WTC11 (cell line): ENCODE data around the gene ATG2B. TPM values are rescaled to one million over a fixed set of nuclear protein-coding genes. Genes with fewer than 3 reads are reported as not detected.

ENCODE experiments used
- ATAC-seq: fragments of 200-7000 bp; cut with Tn5 transposase; 2 replicates; pipeline ENCODE4 v1.10.0; 2021; ENCODE audit warnings: mild to moderate bottlenecking, moderate library complexity
- CTCF ChIA-PET: fragments of 300-600 bp; sonication (Branson Sonifier 250); formaldehyde crosslinking; loops from one replicate; lab custom pipeline; 2021; ENCODE audit warnings: antibody characterized with exemption; lab: Charles Lee
- POLR2A ChIA-PET: fragments of 350-600 bp; sonication (Branson Sonifier 250); formaldehyde crosslinking; loops from one replicate; lab custom pipeline; 2021; ENCODE audit warnings: antibody characterized with exemption; lab: Charles Lee
- DNase-seq: peaks from one replicate; pipeline ENCODE4 v3.0.0; 2021; ENCODE audit warnings: low spot score
- H3K27ac Mint-ChIP-seq: 2 replicates; pipeline ENCODE4 v1.8.0; 2021; ENCODE audit warnings: mixed read lengths
- H3K27me3 Mint-ChIP-seq: 2 replicates; pipeline ENCODE4 v1.8.0; 2021; ENCODE audit warnings: low read depth, mild to moderate bottlenecking, moderate library complexity, mixed read lengths
- H3K36me3 Mint-ChIP-seq: 2 replicates; pipeline ENCODE4 v1.8.0; 2021; ENCODE audit warnings: mixed read lengths
- H3K4me1 Mint-ChIP-seq: 2 replicates; pipeline ENCODE4 v1.8.0; 2022; ENCODE audit warnings: mixed read lengths
- H3K4me3 Mint-ChIP-seq: 2 replicates; pipeline ENCODE4 v1.8.0; 2021; ENCODE audit warnings: mild to moderate bottlenecking, moderate library complexity, mixed read lengths
- H3K9me3 Mint-ChIP-seq: 2 replicates; pipeline ENCODE4 v1.8.0; 2021; ENCODE audit warnings: mixed read lengths
- ATF1 ChIP-seq: sonication (generic); formaldehyde crosslinking; IDR thresholded peaks from 2 replicates; pipeline ENCODE4 v1.8.1; 2023; ENCODE audit warnings: mild to moderate bottlenecking, moderate library complexity, missing genetic modification reagents
- CBFB ChIP-seq: sonication (generic); formaldehyde crosslinking; IDR thresholded peaks from 2 replicates; pipeline ENCODE4 v1.8.1; 2022; ENCODE audit warnings: mild to moderate bottlenecking, low read depth, missing genetic modification reagents
- NFYB ChIP-seq: sonication (generic); formaldehyde crosslinking; conservative IDR thresholded peaks from 2 replicates; pipeline ENCODE4 v1.8.0; 2022; ENCODE audit warnings: low read depth, missing genetic modification reagents
- NR3C1 ChIP-seq: sonication (generic); formaldehyde crosslinking; conservative IDR thresholded peaks from 2 replicates; pipeline ENCODE4 v1.8.1; 2023; ENCODE audit warnings: low read depth, mild to moderate bottlenecking, missing genetic modification reagents
- RELA ChIP-seq: sonication (generic); formaldehyde crosslinking; IDR thresholded peaks from 2 replicates; pipeline ENCODE4 v1.8.1; 2022; ENCODE audit warnings: missing genetic modification reagents, mild to moderate bottlenecking, borderline replicate concordance
- SMAD4 ChIP-seq: sonication (generic); formaldehyde crosslinking; IDR thresholded peaks from 2 replicates; pipeline ENCODE4 v1.8.0; 2022; ENCODE audit warnings: mild to moderate bottlenecking, missing genetic modification reagents
- TEAD1 ChIP-seq: sonication (generic); formaldehyde crosslinking; IDR thresholded peaks from 2 replicates; pipeline ENCODE4 v1.8.0; 2022; ENCODE audit warnings: mild to moderate bottlenecking, missing genetic modification reagents
- TEAD4 ChIP-seq: sonication (generic); formaldehyde crosslinking; IDR thresholded peaks from 2 replicates; pipeline ENCODE4 v1.8.0; 2022; ENCODE audit warnings: mild to moderate bottlenecking, missing genetic modification reagents
- ZNF219 ChIP-seq: sonication (generic); formaldehyde crosslinking; IDR thresholded peaks from 2 replicates; pipeline ENCODE4 v1.8.0; 2023; ENCODE audit warnings: missing genetic modification reagents, mild to moderate bottlenecking, borderline replicate concordance
- ZNF317 ChIP-seq: sonication (generic); formaldehyde crosslinking; IDR thresholded peaks from 2 replicates; pipeline ENCODE4 v1.8.1; 2023; ENCODE audit warnings: low read depth, mild to moderate bottlenecking, moderate library complexity, missing genetic modification reagents, borderline replicate concordance
- total RNA-seq: library from RNA; stranded (reverse); gene quantifications from 3 replicates; pipeline ENCODE4 v1.2.3, GENCODE V29; 2021
- TF ChIP-seq, protein P1 (sequence below): sonication (generic); formaldehyde crosslinking; IDR thresholded peaks from 2 replicates; pipeline ENCODE4 v1.8.1; 2022; ENCODE audit warnings: mild to moderate bottlenecking, moderate library complexity, missing genetic modification reagents
- TF ChIP-seq, protein P2 (sequence below): sonication (generic); formaldehyde crosslinking; IDR thresholded peaks from 2 replicates; pipeline ENCODE4 v1.8.0; 2022; ENCODE audit warnings: mild to moderate bottlenecking, missing genetic modification reagents
- TF ChIP-seq, protein P3 (sequence below): sonication (generic); formaldehyde crosslinking; IDR thresholded peaks from 2 replicates; pipeline ENCODE4 v1.8.0; 2022; ENCODE audit warnings: mild to moderate bottlenecking, missing genetic modification reagents
- TF ChIP-seq, protein P4 (sequence below): sonication (generic); formaldehyde crosslinking; IDR thresholded peaks from 2 replicates; pipeline ENCODE4 v1.8.0; 2022; ENCODE audit warnings: mild to moderate bottlenecking, missing genetic modification reagents
- TF ChIP-seq, protein P5 (sequence below): sonication (generic); formaldehyde crosslinking; IDR thresholded peaks from 2 replicates; pipeline ENCODE4 v1.8.1; 2022; ENCODE audit warnings: low read depth, mild to moderate bottlenecking, moderate library complexity, missing genetic modification reagents, borderline replicate concordance
- TF ChIP-seq, protein P6 (sequence below): sonication (generic); formaldehyde crosslinking; IDR thresholded peaks from 2 replicates; pipeline ENCODE4 v1.8.1; 2023; ENCODE audit warnings: mild to moderate bottlenecking, missing genetic modification reagents
- TF ChIP-seq, protein P7 (sequence below): fragments of 250-450 bp; sonication (Bioruptor Pico); IDR thresholded peaks from 2 replicates; pipeline ENCODE4 v1.9.0; 2021; ENCODE audit warnings: mild to moderate bottlenecking
- TF ChIP-seq, protein P8 (sequence below): sonication (generic); formaldehyde crosslinking; IDR thresholded peaks from 2 replicates; pipeline ENCODE4 v1.8.1; 2023; ENCODE audit warnings: mild to moderate bottlenecking, missing genetic modification reagents
- TF ChIP-seq, protein P9 (sequence below): fragments of 250-450 bp; sonication (Bioruptor Pico); conservative IDR thresholded peaks from 2 replicates; pipeline ENCODE4 v1.9.0; 2021; ENCODE audit warnings: mild to moderate bottlenecking

ATG2B gene
- total RNA-seq, 1 experiment from 2014 or later = 10.3 TPM

DNA sequence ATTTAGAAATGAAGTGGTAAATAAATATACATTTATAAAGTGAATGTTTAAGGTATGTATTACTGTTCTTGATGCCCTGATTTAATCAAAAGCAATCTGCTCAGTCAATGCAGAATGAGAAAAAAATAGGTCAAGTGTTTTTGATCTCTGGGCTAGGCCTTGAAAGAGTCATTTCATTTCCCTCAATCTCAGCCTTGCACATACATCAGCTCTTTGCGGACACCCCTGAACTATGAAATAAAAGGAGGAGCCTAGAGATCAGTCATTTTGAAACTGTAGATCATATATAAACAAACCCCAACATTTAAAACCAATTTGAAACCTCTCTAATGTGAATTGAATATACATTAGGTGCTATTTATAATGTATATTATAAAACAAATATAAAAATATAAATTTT lies 42.5 kb downstream of the ATG2B start:
- TF ChIP-seq, protein P1, sequence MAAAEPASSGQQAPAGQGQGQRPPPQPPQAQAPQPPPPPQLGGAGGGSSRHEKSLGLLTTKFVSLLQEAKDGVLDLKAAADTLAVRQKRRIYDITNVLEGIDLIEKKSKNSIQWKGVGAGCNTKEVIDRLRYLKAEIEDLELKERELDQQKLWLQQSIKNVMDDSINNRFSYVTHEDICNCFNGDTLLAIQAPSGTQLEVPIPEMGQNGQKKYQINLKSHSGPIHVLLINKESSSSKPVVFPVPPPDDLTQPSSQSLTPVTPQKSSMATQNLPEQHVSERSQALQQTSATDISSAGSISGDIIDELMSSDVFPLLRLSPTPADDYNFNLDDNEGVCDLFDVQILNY = no peak
- no peak for TF ChIP-seq TEAD1
- TF ChIP-seq, all 79 proteins: peak for 0
- ChIA-PET POLR2A (no interaction called here), CTCF (no interaction called here)
- no peak overlapping the region for H3K4me3 Mint-ChIP-seq
- ATAC-seq (no peak), DNase-seq (no peak)
- no peaks in the 10 kb centered on the region for H3K9me3 Mint-ChIP-seq
- no peak overlapping the region for H3K27ac Mint-ChIP-seq
- peaks cover 4% of the 10 kb centered on the region; the same call in 1 of the 2 replicates for H3K4me1 Mint-ChIP-seq
- H3K27me3 Mint-ChIP-seq = no peaks in the 10 kb centered on the region
- peaks cover 25% of the 10 kb centered on the region for H3K36me3 Mint-ChIP-seq

DNA sequence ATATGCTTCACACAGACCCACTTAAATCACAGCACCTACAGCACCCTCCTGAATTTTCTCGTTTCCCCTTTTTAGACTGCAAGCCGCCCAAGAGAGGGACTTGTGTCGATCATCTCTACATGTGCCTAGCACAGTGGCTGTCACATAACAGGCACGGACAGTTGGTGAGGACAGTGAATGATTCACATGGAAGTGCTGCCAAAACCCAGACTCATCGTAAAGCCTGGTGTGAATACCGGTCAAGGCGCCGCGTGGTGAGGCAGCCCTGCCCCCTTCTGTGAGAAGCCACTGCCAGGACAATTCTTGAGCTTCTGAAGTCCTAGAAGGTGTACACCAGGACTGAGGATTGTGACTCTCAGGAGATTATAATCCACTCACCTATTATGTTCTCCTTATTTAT lies 44.3 kb downstream of the ATG2B start:
- no peak overlapping the region for H3K4me3 Mint-ChIP-seq
- CTCF ChIA-PET = no interaction called here
- no peak for ATAC-seq
- TF ChIP-seq, protein P2, sequence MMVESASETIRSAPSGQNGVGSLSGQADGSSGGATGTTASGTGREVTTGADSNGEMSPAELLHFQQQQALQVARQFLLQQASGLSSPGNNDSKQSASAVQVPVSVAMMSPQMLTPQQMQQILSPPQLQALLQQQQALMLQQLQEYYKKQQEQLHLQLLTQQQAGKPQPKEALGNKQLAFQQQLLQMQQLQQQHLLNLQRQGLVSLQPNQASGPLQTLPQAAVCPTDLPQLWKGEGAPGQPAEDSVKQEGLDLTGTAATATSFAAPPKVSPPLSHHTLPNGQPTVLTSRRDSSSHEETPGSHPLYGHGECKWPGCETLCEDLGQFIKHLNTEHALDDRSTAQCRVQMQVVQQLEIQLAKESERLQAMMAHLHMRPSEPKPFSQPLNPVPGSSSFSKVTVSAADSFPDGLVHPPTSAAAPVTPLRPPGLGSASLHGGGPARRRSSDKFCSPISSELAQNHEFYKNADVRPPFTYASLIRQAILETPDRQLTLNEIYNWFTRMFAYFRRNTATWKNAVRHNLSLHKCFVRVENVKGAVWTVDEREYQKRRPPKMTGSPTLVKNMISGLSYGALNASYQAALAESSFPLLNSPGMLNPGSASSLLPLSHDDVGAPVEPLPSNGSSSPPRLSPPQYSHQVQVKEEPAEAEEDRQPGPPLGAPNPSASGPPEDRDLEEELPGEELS = no peak
- TF ChIP-seq, protein P3, sequence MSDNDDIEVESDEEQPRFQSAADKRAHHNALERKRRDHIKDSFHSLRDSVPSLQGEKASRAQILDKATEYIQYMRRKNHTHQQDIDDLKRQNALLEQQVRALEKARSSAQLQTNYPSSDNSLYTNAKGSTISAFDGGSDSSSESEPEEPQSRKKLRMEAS (CRISPR knock-in tag) = no peak
- TF ChIP-seq ATF1 (CRISPR knock-in tag) (no peak), ZNF219 (CRISPR knock-in tag) (no peak), ZNF317 (CRISPR knock-in tag) (no peak), NR3C1 (CRISPR knock-in tag) (no peak), NFYB (CRISPR knock-in tag) (no peak), RELA (CRISPR knock-in tag) (no peak), CBFB (CRISPR knock-in tag) (no peak), TEAD4 (no peak), SMAD4 (CRISPR knock-in tag) (no peak)
- TF ChIP-seq, protein P4, sequence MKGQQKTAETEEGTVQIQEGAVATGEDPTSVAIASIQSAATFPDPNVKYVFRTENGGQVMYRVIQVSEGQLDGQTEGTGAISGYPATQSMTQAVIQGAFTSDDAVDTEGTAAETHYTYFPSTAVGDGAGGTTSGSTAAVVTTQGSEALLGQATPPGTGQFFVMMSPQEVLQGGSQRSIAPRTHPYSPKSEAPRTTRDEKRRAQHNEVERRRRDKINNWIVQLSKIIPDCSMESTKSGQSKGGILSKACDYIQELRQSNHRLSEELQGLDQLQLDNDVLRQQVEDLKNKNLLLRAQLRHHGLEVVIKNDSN (CRISPR knock-in tag) = no peak
- TF ChIP-seq, protein P5, sequence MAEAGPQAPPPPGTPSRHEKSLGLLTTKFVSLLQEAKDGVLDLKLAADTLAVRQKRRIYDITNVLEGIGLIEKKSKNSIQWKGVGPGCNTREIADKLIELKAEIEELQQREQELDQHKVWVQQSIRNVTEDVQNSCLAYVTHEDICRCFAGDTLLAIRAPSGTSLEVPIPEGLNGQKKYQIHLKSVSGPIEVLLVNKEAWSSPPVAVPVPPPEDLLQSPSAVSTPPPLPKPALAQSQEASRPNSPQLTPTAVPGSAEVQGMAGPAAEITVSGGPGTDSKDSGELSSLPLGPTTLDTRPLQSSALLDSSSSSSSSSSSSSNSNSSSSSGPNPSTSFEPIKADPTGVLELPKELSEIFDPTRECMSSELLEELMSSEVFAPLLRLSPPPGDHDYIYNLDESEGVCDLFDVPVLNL = no peak
- TF ChIP-seq, protein P6, sequence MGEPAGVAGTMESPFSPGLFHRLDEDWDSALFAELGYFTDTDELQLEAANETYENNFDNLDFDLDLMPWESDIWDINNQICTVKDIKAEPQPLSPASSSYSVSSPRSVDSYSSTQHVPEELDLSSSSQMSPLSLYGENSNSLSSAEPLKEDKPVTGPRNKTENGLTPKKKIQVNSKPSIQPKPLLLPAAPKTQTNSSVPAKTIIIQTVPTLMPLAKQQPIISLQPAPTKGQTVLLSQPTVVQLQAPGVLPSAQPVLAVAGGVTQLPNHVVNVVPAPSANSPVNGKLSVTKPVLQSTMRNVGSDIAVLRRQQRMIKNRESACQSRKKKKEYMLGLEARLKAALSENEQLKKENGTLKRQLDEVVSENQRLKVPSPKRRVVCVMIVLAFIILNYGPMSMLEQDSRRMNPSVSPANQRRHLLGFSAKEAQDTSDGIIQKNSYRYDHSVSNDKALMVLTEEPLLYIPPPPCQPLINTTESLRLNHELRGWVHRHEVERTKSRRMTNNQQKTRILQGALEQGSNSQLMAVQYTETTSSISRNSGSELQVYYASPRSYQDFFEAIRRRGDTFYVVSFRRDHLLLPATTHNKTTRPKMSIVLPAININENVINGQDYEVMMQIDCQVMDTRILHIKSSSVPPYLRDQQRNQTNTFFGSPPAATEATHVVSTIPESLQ (CRISPR knock-in tag) = no peak
- TF ChIP-seq, protein P7, sequence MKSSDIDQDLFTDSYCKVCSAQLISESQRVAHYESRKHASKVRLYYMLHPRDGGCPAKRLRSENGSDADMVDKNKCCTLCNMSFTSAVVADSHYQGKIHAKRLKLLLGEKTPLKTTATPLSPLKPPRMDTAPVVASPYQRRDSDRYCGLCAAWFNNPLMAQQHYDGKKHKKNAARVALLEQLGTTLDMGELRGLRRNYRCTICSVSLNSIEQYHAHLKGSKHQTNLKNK (CRISPR knock-in tag) = no peak
- TF ChIP-seq, protein P8, sequence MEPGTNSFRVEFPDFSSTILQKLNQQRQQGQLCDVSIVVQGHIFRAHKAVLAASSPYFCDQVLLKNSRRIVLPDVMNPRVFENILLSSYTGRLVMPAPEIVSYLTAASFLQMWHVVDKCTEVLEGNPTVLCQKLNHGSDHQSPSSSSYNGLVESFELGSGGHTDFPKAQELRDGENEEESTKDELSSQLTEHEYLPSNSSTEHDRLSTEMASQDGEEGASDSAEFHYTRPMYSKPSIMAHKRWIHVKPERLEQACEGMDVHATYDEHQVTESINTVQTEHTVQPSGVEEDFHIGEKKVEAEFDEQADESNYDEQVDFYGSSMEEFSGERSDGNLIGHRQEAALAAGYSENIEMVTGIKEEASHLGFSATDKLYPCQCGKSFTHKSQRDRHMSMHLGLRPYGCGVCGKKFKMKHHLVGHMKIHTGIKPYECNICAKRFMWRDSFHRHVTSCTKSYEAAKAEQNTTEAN (CRISPR knock-in tag) = no peak
- TF ChIP-seq, protein P9, sequence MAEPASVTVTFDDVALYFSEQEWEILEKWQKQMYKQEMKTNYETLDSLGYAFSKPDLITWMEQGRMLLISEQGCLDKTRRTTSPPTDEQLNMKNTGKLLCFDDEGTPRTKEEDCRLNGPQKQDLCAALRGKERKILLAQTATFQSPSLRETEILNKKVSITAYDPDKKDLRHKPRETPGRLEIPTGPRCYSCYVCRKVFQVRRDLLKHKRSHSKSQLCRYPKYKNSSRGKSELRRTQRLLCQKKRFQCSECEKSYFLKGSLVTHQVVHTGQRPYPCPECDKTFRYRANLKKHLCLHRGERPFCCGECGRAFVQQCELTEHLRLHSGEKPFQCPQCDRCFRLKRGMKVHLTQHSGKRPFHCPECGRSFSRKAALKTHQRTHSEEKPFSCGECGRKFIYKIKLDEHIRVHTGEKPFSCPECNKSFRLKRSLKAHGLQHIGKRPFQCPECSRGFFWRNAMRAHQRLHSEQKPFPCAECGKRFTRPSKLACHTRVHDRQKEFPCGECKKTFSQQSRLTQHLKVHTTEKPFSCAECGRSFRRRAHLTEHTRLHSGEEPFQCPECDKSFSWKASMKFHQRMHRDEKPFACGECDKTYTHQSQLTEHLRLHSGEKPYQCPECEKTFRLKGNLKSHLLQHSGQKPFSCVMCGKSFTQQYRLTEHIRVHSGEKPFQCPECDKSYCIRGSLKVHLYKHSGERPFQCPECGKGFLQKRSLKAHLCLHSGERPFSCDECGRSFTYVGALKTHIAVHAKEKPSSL (CRISPR knock-in tag) = no peak

More for the DNA sequence above, 44.3 kb downstream of the ATG2B start:
- DNase-seq = no peak
- Mint-ChIP-seq H3K27ac (peak overlapping the region; percentile 3; the same call in 1 of the 2 replicates), H3K27me3 (no peaks in the 10 kb centered on the region), H3K4me1 (no peaks in the 10 kb centered on the region), H3K36me3 (peaks cover 20% of the 10 kb centered on the region), H3K9me3 (no peaks in the 10 kb centered on the region)
- POLR2A ChIA-PET = no interaction called here
